ENCODE data around the gene PARD6B. TPM values are rescaled to one million over a fixed set of nuclear protein-coding genes. Genes with fewer than 3 reads are reported as not detected.

PARD6B gene
- total RNA-seq: 8.2 and 12.4 TPM in 2 replicates

GRCh38 chr20:50731055-50731929 lies at the start of gene PARD6B:
TSS of gene PARD6B (plus strand) at chr20:50731580. CDS start at chr20:50731787, 207 bp downstream.
- Histone ChIP-seq H3K27me3 (ENCODE audit: control insufficient read depth, insufficient read depth, low read length) (no peaks in the 10 kb centered on the region), H3K36me3 (ENCODE audit: control insufficient read depth, insufficient read depth, low read length) (no peaks in the 10 kb centered on the region), H3K4me3 (ENCODE audit: low read depth, low read length) (peak within 1 kb of the TSS; percentile 78)
- no peak for FAIRE-seq
- peak; percentile 96 for DNase-seq (ENCODE audit: low read depth)
- TF ChIP-seq CTCF (IDR thresholded peaks at IDR 0.05; ENCODE audit: insufficient read depth, low read length, severe bottlenecking): peak; percentile 3

GRCh38 chr20:50682065-50682464 lies 49.3 kb upstream of the PARD6B start:
- DNase-seq (ENCODE audit: low read depth) (no peak), FAIRE-seq (no peak)
- H3K36me3 ChIP-seq (ENCODE audit: control insufficient read depth, insufficient read depth, low read length): no peaks in the 10 kb centered on the region
- no peaks in the 10 kb centered on the region for H3K27me3 ChIP-seq (ENCODE audit: control insufficient read depth, insufficient read depth, low read length)
- no peak for TF ChIP-seq CTCF (IDR thresholded peaks at IDR 0.05; ENCODE audit: insufficient read depth, low read length, severe bottlenecking)
- no peak overlapping the region for H3K4me3 ChIP-seq (ENCODE audit: low read depth, low read length)

GRCh38 chr20:50682947-50683530 lies 48.3 kb upstream of the PARD6B start:
- FAIRE-seq: no peak
- no peak for DNase-seq (ENCODE audit: low read depth)
- Histone ChIP-seq H3K36me3 (ENCODE audit: control insufficient read depth, insufficient read depth, low read length) (no peaks in the 10 kb centered on the region), H3K4me3 (ENCODE audit: low read depth, low read length) (no peak overlapping the region), H3K27me3 (ENCODE audit: control insufficient read depth, insufficient read depth, low read length) (no peaks in the 10 kb centered on the region)
- TF ChIP-seq CTCF (IDR thresholded peaks at IDR 0.05; ENCODE audit: insufficient read depth, low read length, severe bottlenecking): no peak

GRCh38 chr20:50683570-50683969 lies 47.8 kb upstream of the PARD6B start:
- no peak for TF ChIP-seq CTCF (IDR thresholded peaks at IDR 0.05; ENCODE audit: insufficient read depth, low read length, severe bottlenecking)
- Histone ChIP-seq H3K27me3 (ENCODE audit: control insufficient read depth, insufficient read depth, low read length) (no peaks in the 10 kb centered on the region), H3K36me3 (ENCODE audit: control insufficient read depth, insufficient read depth, low read length) (no peaks in the 10 kb centered on the region), H3K4me3 (ENCODE audit: low read depth, low read length) (no peak overlapping the region)
- FAIRE-seq: no peak
- DNase-seq (ENCODE audit: low read depth): no peak

- DNase-seq (ENCODE audit: low read depth) (no peak), FAIRE-seq (no peak)
- TF ChIP-seq CTCF (IDR thresholded peaks at IDR 0.05; ENCODE audit: insufficient read depth, low read length, severe bottlenecking): no peak
- Histone ChIP-seq H3K36me3 (ENCODE audit: control insufficient read depth, insufficient read depth, low read length) (no peaks in the 10 kb centered on the region), H3K4me3 (ENCODE audit: low read depth, low read length) (no peak overlapping the region), H3K27me3 (ENCODE audit: control insufficient read depth, insufficient read depth, low read length) (no peaks in the 10 kb centered on the region)
Measured at GRCh38 chr20:50686821-50687220, 44.6 kb upstream of the PARD6B start.

All from bronchial epithelial cell (primary cell).